Skeletal muscle satellite cell (primary cell): ENCODE data around the gene USP20.

Experiments
- H3K27me3 ChIP-seq: 2 replicates; pipeline ENCODE4 v1.7.0; 2013; ENCODE audit warnings: low read length; ENCODE audit not compliant: control insufficient read depth, insufficient read depth
- H3K36me3 ChIP-seq: 2 replicates; pipeline ENCODE4 v1.7.0; 2013; ENCODE audit warnings: mild to moderate bottlenecking, control low read depth, low read length; ENCODE audit not compliant: insufficient read depth
- H3K4me1 ChIP-seq: 2 replicates; pipeline ENCODE4 v1.7.0; 2013; ENCODE audit warnings: low read length; ENCODE audit not compliant: control insufficient read depth, insufficient read depth
- H3K4me2 ChIP-seq: 2 replicates; pipeline ENCODE4 v1.7.0; 2013; ENCODE audit warnings: mild to moderate bottlenecking, low read length
- H3K4me3 ChIP-seq: 2 replicates; pipeline ENCODE4 v1.7.0; 2013; ENCODE audit warnings: low read length
- H3K9ac ChIP-seq: 2 replicates; pipeline ENCODE4 v1.7.0; 2013; ENCODE audit warnings: mild to moderate bottlenecking, low read depth, low read length, moderate library complexity
- H3K9me3 ChIP-seq: replicated peaks from 2 replicates; pipeline ENCODE4 v1.7.0; 2013; ENCODE audit warnings: mild to moderate bottlenecking, control low read depth, low read length
- small RNA-seq: library from RNA; depleted of rRNA; stranded (forward); fragments of <200 nt; gene quantifications from one replicate; pipeline ENCODE3, GENCODE V24; 2012

Gene USP20

DNA sequence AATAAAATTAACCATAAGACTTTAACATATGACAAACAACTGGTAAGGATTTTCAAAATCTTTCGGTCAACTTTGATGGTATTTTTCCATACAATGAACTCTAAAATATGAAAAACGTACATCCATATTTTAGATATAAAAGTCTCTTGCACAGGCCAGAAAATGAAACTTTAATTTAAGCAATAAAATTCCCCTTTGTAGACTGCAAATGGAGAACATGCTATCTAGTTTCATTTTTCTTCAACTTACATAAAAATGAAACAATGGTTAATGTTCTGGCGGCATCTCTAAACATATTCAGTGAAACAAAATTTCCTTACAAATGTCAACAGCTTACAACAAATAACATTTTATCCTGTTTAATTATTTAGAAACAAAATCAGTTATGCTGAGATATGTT is 84.0 kb downstream of the USP20 start:
- H3K4me1 ChIP-seq, result no peaks in the 10 kb centered on the region
- no peak overlapping the region for H3K4me3 ChIP-seq
- H3K9me3 ChIP-seq, result no peaks in the 10 kb centered on the region
- peaks cover 12% of the 10 kb centered on the region for H3K36me3 ChIP-seq
- no peak overlapping the region for H3K9ac ChIP-seq
- no peak overlapping the region for H3K4me2 ChIP-seq
- H3K27me3 ChIP-seq, result no peaks in the 10 kb centered on the region

DNA sequence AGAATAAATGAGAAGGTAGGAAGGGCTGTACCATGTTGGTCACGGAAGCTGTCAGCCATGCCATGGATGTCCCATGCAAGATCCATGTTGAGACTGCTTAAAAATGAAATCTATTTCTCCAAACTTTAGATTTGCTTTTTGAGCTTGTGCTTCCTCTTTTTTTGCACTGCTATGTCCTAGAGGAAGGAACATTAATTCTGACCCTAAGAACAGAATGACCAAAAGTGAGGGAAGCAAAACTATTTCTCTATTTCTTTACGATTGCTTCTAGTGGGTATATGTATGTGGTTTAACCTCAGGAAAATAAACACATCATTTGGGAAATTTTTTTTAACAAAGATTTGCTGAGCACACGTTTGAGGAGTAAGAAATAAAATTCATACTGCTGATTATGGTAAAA is 84.6 kb downstream of the USP20 start:
- Histone ChIP-seq H3K4me3 (no peak overlapping the region), H3K36me3 (peaks cover 18% of the 10 kb centered on the region), H3K4me1 (no peaks in the 10 kb centered on the region), H3K27me3 (no peaks in the 10 kb centered on the region), H3K4me2 (no peak overlapping the region), H3K9ac (no peak overlapping the region), H3K9me3 (no peaks in the 10 kb centered on the region)

DNA sequence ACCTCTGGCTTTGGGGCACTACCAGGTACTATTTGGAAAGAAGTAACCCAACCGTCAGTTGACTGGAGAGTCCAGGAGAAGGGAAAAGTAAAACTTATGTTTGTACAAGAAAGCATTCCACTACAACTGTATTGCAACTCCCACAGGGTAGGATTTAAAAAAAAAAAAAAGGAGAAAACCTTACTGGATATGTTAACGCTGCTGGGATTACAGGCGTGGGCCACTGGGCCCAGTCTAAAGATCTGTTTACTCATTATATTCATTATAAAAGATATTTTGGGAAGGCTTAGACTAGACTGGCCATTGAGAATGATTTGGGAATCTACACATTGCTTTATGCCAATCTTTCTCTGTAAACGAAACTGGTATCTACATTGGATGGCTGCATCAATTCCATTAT is 86.6 kb downstream of the USP20 start:
- Histone ChIP-seq H3K36me3 (peaks cover 20% of the 10 kb centered on the region), H3K4me1 (no peaks in the 10 kb centered on the region), H3K4me2 (no peak overlapping the region), H3K9ac (no peak overlapping the region), H3K4me3 (no peak overlapping the region), H3K27me3 (no peaks in the 10 kb centered on the region), H3K9me3 (no peaks in the 10 kb centered on the region)

DNA sequence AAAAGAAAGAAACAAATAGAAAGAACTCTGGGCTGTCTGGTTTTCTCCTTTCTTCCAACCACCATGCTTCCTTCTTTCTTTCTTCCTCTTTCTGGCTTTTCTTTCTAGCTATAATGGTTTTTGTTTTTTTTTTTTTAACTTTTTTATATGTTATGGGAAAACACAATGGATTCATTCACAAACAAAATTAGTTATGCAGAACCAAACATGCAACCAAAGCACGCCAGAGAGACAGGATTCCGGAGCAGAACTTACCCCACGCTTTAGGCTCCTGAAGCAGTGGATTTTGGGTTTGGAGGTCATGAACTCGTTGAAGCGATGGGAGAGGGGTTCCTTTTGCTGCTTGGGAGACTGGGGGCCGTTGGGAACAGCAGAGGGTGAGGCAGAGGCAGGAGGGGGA is 88.3 kb downstream of the USP20 start:
- Histone ChIP-seq H3K4me1 (no peaks in the 10 kb centered on the region), H3K4me2 (no peak overlapping the region), H3K36me3 (peaks cover 18% of the 10 kb centered on the region), H3K27me3 (no peaks in the 10 kb centered on the region), H3K4me3 (no peak overlapping the region), H3K9me3 (no peaks in the 10 kb centered on the region), H3K9ac (no peak overlapping the region)

GRCh38 chr9:129929496-129930125 is 94.4 kb downstream of the USP20 start:
- no peaks in the 10 kb centered on the region for H3K9me3 ChIP-seq
- no peaks in the 10 kb centered on the region for H3K27me3 ChIP-seq
- H3K4me3 ChIP-seq, result no peak overlapping the region
- H3K4me1 ChIP-seq, result peaks cover 6% of the 10 kb centered on the region
- H3K9ac ChIP-seq, result no peak overlapping the region
- peaks cover 4% of the 10 kb centered on the region for H3K36me3 ChIP-seq
- no peak overlapping the region for H3K4me2 ChIP-seq

- H3K9me3 ChIP-seq, result no peaks in the 10 kb centered on the region
- H3K4me3 ChIP-seq, result no peak overlapping the region
- peaks cover 6% of the 10 kb centered on the region for H3K4me1 ChIP-seq
- H3K9ac ChIP-seq, result no peak overlapping the region
- H3K27me3 ChIP-seq, result no peaks in the 10 kb centered on the region
- no peak overlapping the region for H3K4me2 ChIP-seq
- H3K36me3 ChIP-seq, result no peaks in the 10 kb centered on the region
These were observed 95.5 kb downstream of the USP20 start for GRCh38 chr9:129930743-129931142.

Small RNAs within 50 kb of the gene (small RNA-seq; reads per million reads assigned to genes)
- gene MIR6855, result 0.35 reads per million
